Mucosa of stomach (tissue), 1 donor: Measurements from ENCODE around the gene GTF2A2.
"Not testable (repeated sequence)": the region's sequence is repeated elsewhere in the genome, so short reads cannot be mapped to it uniquely, and the experiment has no call there.

Experiments
- H3K27me3 ChIP-seq: one replicate; pipeline ENCODE4 v1.7.0; 2013; ENCODE audit warnings: mild to moderate bottlenecking, low read length; ENCODE audit not compliant: control insufficient read depth, insufficient read depth
- H3K36me3 ChIP-seq: one replicate; pipeline ENCODE4 v1.7.0; 2013; ENCODE audit warnings: low read length; ENCODE audit not compliant: control insufficient read depth, insufficient read depth
- H3K4me1 ChIP-seq: one replicate; pipeline ENCODE4 v1.7.0; 2013; ENCODE audit warnings: mild to moderate bottlenecking, low read length; ENCODE audit not compliant: control insufficient read depth, insufficient read depth
- H3K4me3 ChIP-seq: one replicate; pipeline ENCODE4 v1.7.0; 2013; ENCODE audit warnings: low read length
- H3K9ac ChIP-seq: one replicate; pipeline ENCODE4 v1.7.0; 2013; ENCODE audit warnings: mild to moderate bottlenecking, low read length, moderate library complexity
- H3K9me3 ChIP-seq: one replicate; pipeline ENCODE4 v1.7.0; 2013; ENCODE audit warnings: mild to moderate bottlenecking, low read length, moderate library complexity; ENCODE audit not compliant: control insufficient read depth
- donor health status: Pancreatic carcinoma.

The GTF2A2 gene

GRCh38 chr15:59657635-59658125 is 365 bp upstream of the GTF2A2 start:
- peaks cover 14% of the 10 kb centered on the region for H3K4me1 ChIP-seq
- no peaks in the 10 kb centered on the region for H3K36me3 ChIP-seq
- no peaks in the 10 kb centered on the region for H3K9me3 ChIP-seq
- H3K9ac ChIP-seq, result peak overlapping the region; percentile 83
- H3K4me3 ChIP-seq, result no peak overlapping the region
- H3K27me3 ChIP-seq, result no peaks in the 10 kb centered on the region

- Histone ChIP-seq H3K36me3 (peaks cover 3% of the 10 kb centered on the region), H3K27me3 (no peaks in the 10 kb centered on the region), H3K4me1 (peaks cover 14% of the 10 kb centered on the region), H3K4me3 (no peak overlapping the region), H3K9me3 (no peaks in the 10 kb centered on the region), H3K9ac (no peak overlapping the region)
Observed at GRCh38 chr15:59654046-59654445, 3.3 kb downstream of the GTF2A2 start.

GRCh38 chr15:59649603-59650002 is 7.7 kb downstream of the GTF2A2 start:
- peaks cover 3% of the 10 kb centered on the region for H3K36me3 ChIP-seq
- H3K9me3 ChIP-seq, result no peaks in the 10 kb centered on the region
- no peak overlapping the region for H3K4me3 ChIP-seq
- no peaks in the 10 kb centered on the region for H3K27me3 ChIP-seq
- H3K9ac ChIP-seq, result no peak overlapping the region
- H3K4me1 ChIP-seq, result no peaks in the 10 kb centered on the region

DNA sequence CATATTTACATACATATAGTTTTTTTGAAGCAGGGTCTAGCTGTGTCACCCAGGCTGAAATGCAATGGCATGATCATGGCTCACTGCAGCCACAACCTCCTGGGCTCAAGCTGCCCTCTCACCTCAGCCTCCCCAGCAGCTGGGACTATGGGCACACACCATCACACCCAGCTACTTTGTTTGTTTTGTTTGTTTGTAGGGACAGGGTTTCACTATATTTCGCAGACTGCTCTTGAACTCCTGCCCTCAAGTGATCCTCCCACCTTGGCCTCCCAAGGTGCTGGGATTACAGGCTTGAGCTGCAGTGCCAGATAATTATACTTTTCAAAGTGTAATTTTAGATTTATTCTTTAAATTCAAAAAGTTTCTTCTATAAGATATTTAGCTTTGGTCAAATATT is 10.2 kb downstream of the GTF2A2 start:
- H3K4me1 ChIP-seq, result no peaks in the 10 kb centered on the region
- H3K9ac ChIP-seq, result no peak overlapping the region
- peaks cover 3% of the 10 kb centered on the region for H3K36me3 ChIP-seq
- no peaks in the 10 kb centered on the region for H3K9me3 ChIP-seq
- no peaks in the 10 kb centered on the region for H3K27me3 ChIP-seq
- H3K4me3 ChIP-seq, result no peak overlapping the region

GRCh38 chr15:59646277-59646676 is 11.0 kb downstream of the GTF2A2 start:
- H3K9me3 ChIP-seq, result no peaks in the 10 kb centered on the region
- no peak overlapping the region for H3K9ac ChIP-seq
- no peak overlapping the region for H3K4me3 ChIP-seq
- H3K27me3 ChIP-seq, result no peaks in the 10 kb centered on the region
- H3K4me1 ChIP-seq, result no peaks in the 10 kb centered on the region
- H3K36me3 ChIP-seq, result peaks cover 3% of the 10 kb centered on the region

GRCh38 chr15:59645812-59646211 is 11.5 kb downstream of the GTF2A2 start:
- not testable (repeated sequence) for H3K36me3 ChIP-seq, H3K4me3 ChIP-seq, H3K27me3 ChIP-seq, H3K4me1 ChIP-seq, H3K9me3 ChIP-seq, H3K9ac ChIP-seq

DNA sequence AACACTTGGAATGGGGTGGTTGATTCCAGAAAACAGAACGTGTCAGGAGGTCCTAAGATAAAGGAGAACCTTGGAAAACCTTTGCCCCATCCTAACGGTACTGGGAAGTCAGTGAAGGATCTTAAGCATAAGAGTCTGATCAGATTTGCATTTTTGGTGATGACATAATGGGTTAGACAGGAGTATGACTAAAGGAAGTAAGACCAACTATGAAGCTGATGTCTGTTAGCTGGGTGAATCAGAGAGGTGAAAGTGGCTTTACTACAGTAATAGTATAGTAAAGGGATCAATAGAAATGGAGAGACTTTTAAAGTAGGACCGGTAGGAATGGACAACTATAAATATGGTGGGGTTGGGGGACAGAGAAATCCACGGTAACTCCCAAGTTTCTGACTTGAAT is 12.6 kb downstream of the GTF2A2 start:
- H3K4me1 ChIP-seq, result no peaks in the 10 kb centered on the region
- no peaks in the 10 kb centered on the region for H3K27me3 ChIP-seq
- H3K9ac ChIP-seq, result no peak overlapping the region
- no peak overlapping the region for H3K4me3 ChIP-seq
- no peaks in the 10 kb centered on the region for H3K36me3 ChIP-seq
- no peaks in the 10 kb centered on the region for H3K9me3 ChIP-seq

GRCh38 chr15:59642351-59642750 is 15.0 kb downstream of the GTF2A2 start:
- Histone ChIP-seq H3K27me3 (no peaks in the 10 kb centered on the region), H3K9me3 (no peaks in the 10 kb centered on the region), H3K9ac (no peak overlapping the region), H3K4me1 (no peaks in the 10 kb centered on the region), H3K4me3 (no peak overlapping the region), H3K36me3 (no peaks in the 10 kb centered on the region)

DNA sequence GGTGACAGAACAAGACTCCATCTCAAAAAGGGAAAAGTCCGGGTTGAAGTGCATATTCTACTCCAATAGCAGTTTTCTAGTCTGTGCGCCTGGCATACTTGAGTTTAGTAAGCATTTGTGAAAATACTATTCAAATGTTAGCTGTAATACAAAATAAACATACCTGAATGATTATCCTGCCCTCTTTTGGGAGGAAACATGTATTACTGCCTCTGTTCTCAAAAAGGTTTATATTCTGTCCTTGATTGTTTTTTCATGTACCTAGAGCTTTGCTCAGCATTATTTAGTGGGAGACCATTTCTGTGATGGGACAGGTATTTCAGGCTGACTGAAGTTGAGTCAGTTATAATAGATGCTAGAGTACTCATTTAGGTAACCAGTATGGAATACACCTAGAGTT is 19.8 kb downstream of the GTF2A2 start:
- not testable (repeated sequence) for H3K4me1 ChIP-seq, H3K9me3 ChIP-seq, H3K4me3 ChIP-seq, H3K9ac ChIP-seq, H3K27me3 ChIP-seq, H3K36me3 ChIP-seq

GRCh38 chr15:59636184-59636583 is 21.1 kb downstream of the GTF2A2 start:
- Histone ChIP-seq H3K9ac (no peak overlapping the region), H3K36me3 (no peaks in the 10 kb centered on the region), H3K4me3 (no peak overlapping the region), H3K9me3 (no peaks in the 10 kb centered on the region), H3K27me3 (no peaks in the 10 kb centered on the region), H3K4me1 (no peaks in the 10 kb centered on the region)

DNA sequence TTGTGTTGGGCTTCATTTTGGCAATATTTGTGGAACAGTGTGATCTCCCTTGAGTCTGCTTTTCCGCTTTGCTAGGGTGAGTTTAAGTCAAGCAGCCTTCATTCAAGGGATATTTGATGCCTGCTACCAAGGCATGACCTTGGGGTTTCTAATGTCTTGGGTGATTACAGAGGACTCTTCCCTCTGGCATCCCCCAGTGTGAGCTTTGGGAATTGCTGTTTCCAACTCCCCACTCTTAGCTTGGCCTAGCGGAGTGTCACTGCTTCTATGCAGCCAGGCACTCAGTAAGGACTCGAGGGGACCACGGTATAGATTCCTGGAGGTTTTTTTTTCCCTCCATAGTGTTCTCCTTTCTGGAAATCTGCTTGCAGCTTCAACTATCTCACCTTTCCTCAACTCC is 24.6 kb downstream of the GTF2A2 start:
- H3K9ac ChIP-seq, result no peak overlapping the region
- H3K36me3 ChIP-seq, result no peaks in the 10 kb centered on the region
- no peaks in the 10 kb centered on the region for H3K9me3 ChIP-seq
- H3K27me3 ChIP-seq, result no peaks in the 10 kb centered on the region
- H3K4me3 ChIP-seq, result no peak overlapping the region
- no peaks in the 10 kb centered on the region for H3K4me1 ChIP-seq

- Histone ChIP-seq H3K27me3 (no peaks in the 10 kb centered on the region), H3K9ac (no peak overlapping the region), H3K4me3 (no peak overlapping the region)
Observed at GRCh38 chr15:59622289-59622688, 35.0 kb downstream of the GTF2A2 start.

GRCh38 chr15:59618406-59618805 is 38.9 kb downstream of the GTF2A2 start:
- no peak overlapping the region for H3K9ac ChIP-seq
- peaks cover 42% of the 10 kb centered on the region for H3K4me1 ChIP-seq
- no peaks in the 10 kb centered on the region for H3K27me3 ChIP-seq
- no peak overlapping the region for H3K4me3 ChIP-seq
- H3K9me3 ChIP-seq, result no peaks in the 10 kb centered on the region
- H3K36me3 ChIP-seq, result peaks cover 8% of the 10 kb centered on the region

More at GRCh38 chr15:59622289-59622688, 35.0 kb downstream of the GTF2A2 start:
- peaks cover 14% of the 10 kb centered on the region for H3K4me1 ChIP-seq
- no peaks in the 10 kb centered on the region for H3K9me3 ChIP-seq
- H3K36me3 ChIP-seq, result peaks cover 8% of the 10 kb centered on the region
